Measurements from ENCODE around the gene MACROD2.

MACROD2 gene

DNA sequence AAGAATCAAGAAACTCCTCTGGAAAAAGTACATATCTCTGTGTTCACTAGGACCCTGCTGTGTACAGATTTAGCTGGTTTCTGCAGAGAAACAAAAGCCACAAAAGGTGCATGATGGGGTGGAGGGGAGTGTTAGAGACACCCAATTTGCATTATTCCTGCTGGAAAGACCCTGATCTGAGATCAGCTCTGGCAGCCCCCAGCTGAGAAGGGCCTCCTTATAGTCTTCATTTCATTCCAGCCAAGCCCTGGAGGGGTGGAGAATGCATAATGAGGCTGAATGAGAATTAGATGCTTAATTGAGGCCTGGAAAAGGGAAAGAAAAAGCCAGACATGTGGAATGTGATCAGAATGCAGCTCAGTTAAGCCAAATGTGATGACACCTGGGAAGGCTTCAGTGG, 2032.4 kb downstream of the MACROD2 start:
- DNase-seq, result no peak

DNA sequence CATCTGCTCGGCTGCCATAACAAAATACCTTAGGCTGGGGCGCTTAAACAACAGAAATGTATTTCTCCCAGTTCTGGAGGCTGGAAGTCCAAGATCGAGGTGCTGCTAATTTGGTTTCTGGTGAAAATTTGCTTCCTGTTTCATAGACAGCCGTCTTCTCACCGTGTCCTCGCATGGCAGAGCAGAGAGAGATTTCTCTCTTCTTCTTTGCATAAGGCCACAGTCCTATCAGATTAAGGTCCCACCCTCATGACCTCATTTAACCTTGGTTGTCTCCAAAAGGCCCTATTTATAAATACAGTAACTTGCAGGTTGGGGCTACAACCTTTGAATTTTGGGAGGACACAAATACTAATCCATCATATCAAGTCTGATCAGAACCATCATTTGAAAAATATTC, 2033.6 kb downstream of the MACROD2 start:
- DNase-seq, result no peak

GRCh38 chr20:16030253-16030652, 2034.9 kb downstream of the MACROD2 start:
- no peak for DNase-seq

GRCh38 chr20:16035576-16035975, 2040.3 kb downstream of the MACROD2 start:
- DNase-seq, result no peak

DNA sequence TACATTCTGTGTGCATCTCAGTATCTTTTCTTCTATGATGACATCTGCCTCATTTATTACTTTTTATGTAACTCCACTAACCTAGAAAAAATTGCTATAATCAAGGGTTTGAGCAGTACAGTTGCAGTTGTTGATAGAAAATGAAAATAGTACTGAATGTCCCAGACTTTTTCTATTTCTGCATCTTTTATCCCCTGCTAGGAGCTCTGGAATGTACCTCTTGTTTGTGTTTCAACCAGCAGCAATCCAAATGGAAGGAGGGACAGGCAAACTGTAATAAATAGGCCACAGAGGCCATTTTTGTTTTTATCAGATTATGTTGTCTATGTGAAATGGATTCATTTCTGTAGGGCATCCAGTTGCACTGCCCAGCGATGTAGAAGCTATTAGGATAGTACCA, 2041.0 kb downstream of the MACROD2 start:
- no peak for DNase-seq

DNA sequence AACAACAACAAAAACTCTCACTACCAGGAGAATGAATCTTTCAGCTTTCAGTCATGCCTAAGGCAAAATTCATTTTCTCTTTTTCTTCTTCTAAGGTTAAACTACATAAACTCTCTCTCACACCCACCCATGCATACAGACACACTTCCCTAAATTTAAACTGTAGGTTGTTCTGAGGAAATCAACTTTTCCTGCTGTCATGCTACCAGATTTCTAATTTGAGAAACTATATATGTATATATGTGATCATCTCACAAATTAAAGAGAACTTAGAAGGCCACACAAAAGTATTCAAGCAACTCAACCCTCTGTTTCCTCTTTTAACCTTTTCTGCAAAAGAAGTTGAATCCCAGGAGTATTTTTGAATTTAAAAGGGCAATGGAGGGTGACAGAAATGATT, 2045.4 kb downstream of the MACROD2 start:
- no peak for DNase-seq

DNA sequence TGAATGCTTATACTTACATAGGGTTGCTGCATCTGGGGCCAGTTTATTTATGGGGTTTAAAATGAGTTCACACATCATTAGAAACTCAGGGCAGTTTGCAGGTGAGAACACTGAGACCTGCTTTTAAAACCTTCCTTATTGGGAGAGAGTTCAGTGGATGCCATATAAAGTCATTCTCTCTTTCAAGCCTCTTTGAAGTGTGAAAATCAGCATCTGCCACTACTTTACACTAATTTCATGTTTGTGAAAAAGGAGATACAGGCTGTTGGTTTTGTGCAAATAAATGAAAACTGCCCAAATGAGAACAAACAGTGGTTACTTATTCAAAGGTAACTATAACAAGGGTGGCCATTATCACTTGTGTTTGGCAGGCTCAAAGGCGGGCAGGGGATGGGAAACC, 2047.4 kb downstream of the MACROD2 start:
- no peak for DNase-seq

- DNase-seq, result no peak
These were observed 2048.6 kb downstream of the MACROD2 start for GRCh38 chr20:16043931-16044330.

GRCh38 chr20:16048876-16049275, 2053.6 kb downstream of the MACROD2 start:
- DNase-seq, result no peak

GRCh38 chr20:16049529-16050093, 2054.3 kb downstream of the MACROD2 start:
- no peak for DNase-seq

DNA sequence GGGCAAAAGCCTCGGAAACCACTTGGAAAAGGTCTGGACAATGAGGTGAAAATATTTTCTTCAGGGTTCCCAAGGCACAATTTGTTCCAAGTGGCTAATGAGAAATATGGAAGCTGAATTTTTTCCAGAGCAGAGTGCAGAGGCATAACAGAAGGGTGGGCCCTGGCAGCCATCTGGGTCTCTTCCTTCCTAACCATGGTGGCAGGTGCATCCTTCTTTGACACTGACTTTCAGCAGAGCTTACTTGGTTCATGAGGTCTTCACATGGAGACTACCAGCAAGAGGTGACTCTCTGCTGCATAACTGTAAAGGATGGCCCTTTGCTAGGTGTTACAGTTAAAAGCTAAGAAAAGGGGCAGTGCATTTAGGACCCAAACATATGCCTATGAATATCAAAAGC, 2055.1 kb downstream of the MACROD2 start:
- no peak for DNase-seq

- no peak for DNase-seq
These were observed 2056.7 kb downstream of the MACROD2 start for GRCh38 chr20:16051968-16052367.

- DNase-seq, result no peak
These were observed 2057.1 kb downstream of the MACROD2 start for GRCh38 chr20:16052456-16052855.

GRCh38 chr20:16054985-16055384, 2059.7 kb downstream of the MACROD2 start:
- DNase-seq, result no peak

DNA sequence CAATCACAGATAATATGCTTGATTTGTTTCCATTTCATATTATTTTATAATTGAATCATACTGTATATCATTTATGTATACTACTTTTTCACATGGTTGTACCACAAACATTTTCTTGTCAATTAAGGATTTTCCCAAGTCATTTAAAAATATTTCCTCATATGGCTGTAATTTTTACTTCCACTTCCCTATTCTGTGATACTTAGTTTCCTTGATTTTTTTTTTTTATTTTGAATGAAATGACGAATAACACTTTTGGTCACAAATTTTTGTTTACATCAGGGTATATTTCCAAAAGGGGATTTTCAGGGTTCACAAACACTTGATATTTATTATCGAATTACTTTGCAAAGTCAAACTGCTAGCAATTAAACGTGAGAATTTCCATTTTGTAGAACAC, 2062.3 kb downstream of the MACROD2 start:
- no peak for DNase-seq

GRCh38 chr20:16058268-16058667, 2063.0 kb downstream of the MACROD2 start:
- no peak for DNase-seq

DNA sequence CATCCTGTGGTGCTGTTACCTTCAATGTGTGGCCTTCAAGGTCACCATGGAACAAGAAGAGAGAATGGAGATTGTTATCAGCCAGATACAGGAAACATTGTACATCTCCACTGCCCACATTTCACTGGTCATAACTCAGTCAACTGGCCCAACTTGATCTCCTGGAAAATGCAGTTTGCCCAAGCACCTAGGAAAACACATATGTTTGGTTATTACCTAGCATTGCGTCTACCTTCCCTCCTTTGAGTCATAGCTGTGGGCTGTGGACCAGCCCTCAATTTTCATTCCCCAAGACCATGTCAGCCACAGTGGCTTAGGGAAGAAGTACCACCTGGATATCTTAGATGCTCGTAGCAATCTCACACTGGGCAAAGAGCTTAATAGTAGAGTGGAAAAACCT, 2064.5 kb downstream of the MACROD2 start:
- no peak for DNase-seq

DNA sequence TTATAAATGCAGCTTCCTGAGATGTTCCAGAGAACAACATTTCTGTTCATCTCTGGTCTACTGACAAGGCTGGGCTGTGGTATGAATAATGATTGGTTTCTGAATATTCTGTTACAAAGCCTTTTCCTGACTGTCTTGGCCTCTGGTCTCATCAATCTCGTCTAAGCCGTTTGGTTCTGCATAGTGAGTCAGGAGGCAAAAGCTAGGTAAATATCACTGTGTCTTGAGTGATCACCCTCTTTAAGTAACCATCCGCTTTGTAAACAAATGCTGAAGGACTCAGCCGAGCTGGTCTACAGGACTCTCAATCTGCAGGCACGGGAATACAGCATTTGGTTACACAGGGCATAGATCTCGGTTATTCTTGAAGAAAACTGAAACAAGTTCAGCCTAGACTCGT, 2066.0 kb downstream of the MACROD2 start:
- DNase-seq, result no peak

DNA sequence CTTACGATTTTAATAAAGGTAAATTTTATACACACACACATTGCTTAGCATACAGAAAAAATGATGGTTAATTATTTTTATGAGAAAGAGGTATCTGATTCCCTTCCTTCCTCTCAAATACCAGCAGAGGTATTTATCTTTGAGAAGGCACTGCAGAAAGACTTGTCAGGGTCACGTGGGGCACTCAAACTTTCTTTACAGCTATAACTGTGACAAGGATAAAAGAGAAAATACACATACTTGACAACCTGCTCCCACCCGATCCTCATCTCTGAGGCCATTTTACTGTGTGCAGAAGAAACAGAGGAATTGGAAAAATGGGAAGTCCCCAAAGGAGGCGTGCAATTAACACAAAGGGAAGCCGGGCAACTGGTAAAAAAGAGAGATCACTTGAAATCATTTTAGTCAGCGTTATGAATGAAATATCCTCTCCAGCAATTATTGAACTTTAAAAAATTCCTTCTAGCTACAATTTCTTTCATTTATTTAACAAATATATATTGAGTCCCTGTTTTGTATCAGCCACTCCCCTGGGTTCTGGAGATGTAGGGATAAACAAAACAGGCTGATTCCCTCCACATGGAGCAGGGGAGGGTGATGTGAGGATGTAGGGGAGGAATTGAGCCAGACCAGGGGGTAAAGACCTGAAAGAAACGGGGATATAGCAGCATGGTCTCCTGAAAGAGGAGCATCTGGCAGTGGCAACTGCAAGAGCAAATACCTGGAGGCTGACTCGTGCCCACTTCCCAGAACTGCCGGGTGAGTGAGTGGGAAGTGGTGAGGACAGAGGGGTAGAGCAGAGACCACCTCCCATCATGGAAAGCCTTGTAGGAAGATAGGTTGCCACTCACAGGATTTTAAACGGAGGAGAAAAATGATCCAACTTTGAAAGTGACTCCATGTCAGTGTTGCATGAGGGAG, 2067.6 kb downstream of the MACROD2 start:
- DNase-seq, result no peak

DNA sequence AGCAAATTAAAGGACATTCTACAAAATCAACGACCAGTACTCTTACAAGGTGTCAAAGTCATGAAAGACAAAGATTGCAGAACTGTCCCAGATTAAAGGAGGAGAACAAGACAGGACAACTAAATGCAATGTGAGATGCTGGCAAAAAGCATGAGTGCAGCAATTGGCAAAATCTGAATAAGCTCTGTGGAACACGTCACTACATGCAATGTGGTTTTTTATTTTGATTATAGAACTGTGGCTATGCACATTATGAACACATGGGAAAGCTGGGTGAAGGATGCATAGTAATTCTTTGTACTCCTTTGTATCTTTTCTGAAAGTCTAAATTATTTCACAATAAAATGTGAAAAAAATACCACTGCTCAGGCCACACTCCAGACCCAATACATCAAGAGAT, 2068.6 kb downstream of the MACROD2 start:
- no peak for DNase-seq

- DNase-seq, result no peak
These were observed 2069.8 kb downstream of the MACROD2 start for GRCh38 chr20:16064989-16065707.

GRCh38 chr20:16066571-16066970, 2071.3 kb downstream of the MACROD2 start:
- no peak for DNase-seq

DNA sequence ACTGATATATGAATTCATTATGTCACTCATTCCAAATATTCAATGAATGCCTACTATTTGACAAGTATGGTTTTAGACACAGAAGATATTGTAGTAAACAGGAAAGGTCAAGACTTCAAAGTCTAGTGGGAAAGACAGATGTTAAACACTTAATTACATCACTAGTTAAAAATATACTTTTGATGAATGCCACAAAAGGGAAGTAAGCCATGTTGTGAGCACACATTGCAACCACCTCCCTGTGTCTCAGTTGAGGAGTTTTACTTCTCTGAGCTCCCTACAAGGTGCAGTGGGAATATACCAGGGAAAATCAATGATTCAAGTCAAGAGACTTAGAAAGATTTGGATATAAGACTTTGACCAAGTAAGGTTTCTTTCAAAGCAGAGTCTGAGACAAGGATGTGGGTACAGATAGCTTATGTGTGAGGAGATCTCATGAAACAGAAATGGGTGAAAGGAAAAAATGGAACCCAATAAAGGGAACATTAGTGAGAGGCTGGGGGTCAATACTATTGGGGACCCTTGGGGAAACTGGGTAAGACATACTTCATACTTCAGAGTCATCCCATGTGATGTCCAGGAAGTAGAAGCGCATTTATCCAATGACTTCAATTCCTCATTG, 2074.2 kb downstream of the MACROD2 start:
- DNase-seq, result no peak

- DNase-seq, result no peak
These were observed 2076.9 kb downstream of the MACROD2 start for GRCh38 chr20:16072220-16072619.

Data from NCI-H1436 treated with DMSO at 0.1 percent for 48 hours (cell line).